VCaP (cell line): ENCODE measurements around the gene FER.

Experiments used
- H3K27ac ChIP-seq: fragments of 450-650 bp; 2 replicates; pipeline ENCODE4 v1.5.1; 2017
- TF ChIP-seq, protein P1 (sequence below): fragments of 450-650 bp; conservative IDR thresholded peaks from 2 replicates; pipeline ENCODE4 v1.5.1; 2017; ENCODE audit warnings: mild to moderate bottlenecking, moderate library complexity

FER gene

DNA sequence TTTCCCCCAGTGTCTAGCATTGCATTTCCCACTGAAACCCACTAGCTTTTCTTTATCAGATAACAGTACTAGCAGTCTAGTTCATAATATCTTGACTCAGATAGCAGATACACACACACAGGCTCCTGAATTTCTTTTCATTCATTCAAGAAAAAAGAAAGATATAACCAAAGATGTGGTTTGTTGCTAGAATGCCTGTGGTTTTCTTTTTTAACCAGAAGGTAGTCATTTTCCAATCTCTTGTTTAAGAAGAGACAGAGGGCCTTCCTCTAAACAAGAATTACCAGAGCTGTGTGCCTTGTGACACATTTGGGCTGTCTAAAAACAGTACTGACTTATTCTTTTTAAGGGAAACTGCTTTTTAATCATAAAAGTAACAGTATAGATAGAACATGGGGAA is 494.8 kb downstream of the FER start:
- TF ChIP-seq, protein P1, sequence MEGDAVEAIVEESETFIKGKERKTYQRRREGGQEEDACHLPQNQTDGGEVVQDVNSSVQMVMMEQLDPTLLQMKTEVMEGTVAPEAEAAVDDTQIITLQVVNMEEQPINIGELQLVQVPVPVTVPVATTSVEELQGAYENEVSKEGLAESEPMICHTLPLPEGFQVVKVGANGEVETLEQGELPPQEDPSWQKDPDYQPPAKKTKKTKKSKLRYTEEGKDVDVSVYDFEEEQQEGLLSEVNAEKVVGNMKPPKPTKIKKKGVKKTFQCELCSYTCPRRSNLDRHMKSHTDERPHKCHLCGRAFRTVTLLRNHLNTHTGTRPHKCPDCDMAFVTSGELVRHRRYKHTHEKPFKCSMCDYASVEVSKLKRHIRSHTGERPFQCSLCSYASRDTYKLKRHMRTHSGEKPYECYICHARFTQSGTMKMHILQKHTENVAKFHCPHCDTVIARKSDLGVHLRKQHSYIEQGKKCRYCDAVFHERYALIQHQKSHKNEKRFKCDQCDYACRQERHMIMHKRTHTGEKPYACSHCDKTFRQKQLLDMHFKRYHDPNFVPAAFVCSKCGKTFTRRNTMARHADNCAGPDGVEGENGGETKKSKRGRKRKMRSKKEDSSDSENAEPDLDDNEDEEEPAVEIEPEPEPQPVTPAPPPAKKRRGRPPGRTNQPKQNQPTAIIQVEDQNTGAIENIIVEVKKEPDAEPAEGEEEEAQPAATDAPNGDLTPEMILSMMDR: no peak
- no peak overlapping the region for H3K27ac ChIP-seq

DNA sequence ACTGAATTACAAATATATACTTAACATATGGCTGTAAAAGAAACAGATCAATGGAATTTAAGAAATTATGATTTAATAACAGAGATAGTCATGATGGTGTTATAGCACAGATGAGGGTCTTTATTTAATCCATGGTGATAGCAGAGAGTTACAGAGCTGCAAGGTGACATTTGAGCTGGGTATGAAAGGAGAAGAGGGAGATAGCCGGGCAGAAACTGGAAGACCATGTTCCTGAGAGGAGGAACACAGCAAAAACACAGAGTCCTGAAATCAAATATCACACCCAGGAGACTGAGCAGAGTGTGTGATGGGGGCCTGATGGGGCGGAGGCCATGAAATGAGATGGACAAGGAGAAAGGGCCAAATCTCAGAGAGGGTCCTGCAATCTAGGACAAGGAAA is 498.7 kb downstream of the FER start:
- no peak overlapping the region for H3K27ac ChIP-seq
- TF ChIP-seq, protein P1: no peak
